Measurements from ENCODE around the gene DDX42.

The DDX42 gene

GRCh38 chr17:63823659-63824331, 49.8 kb downstream of the DDX42 start:
- no peak for DNase-seq

- DNase-seq = no peak
Observed at GRCh38 chr17:63824362-63824761, 50.4 kb downstream of the DDX42 start.

GRCh38 chr17:63826468-63827001, 52.6 kb downstream of the DDX42 start:
- DNase-seq = peak; percentile 21

GRCh38 chr17:63827002-63827800, 53.2 kb downstream of the DDX42 start, which contains the start of the genes FTSJ3 and PSMC5:
Gene FTSJ3, minus strand, starts transcription at chr17:63827663. Its CDS starts 761 bp downstream, at chr17:63826902.
Gene PSMC5, plus strand, starts transcription at chr17:63827431. Its CDS starts 60 bp downstream, at chr17:63827491.
- peak; percentile 92 for DNase-seq

GRCh38 chr17:63827801-63828221, 53.8 kb downstream of the DDX42 start:
- no peak for DNase-seq

GRCh38 chr17:63828936-63829335, 55.0 kb downstream of the DDX42 start:
- no peak for DNase-seq

GRCh38 chr17:63830278-63830677, 56.3 kb downstream of the DDX42 start:
- no peak for DNase-seq

- DNase-seq = no peak
Observed at GRCh38 chr17:63830904-63831491, 57.0 kb downstream of the DDX42 start.

- no peak for DNase-seq
Observed at GRCh38 chr17:63831505-63831904, 57.5 kb downstream of the DDX42 start.

GRCh38 chr17:63832014-63832413, 58.0 kb downstream of the DDX42 start:
- DNase-seq = no peak

- no peak for DNase-seq
Observed at GRCh38 chr17:63832455-63832854, 58.5 kb downstream of the DDX42 start.

- DNase-seq = no peak
Observed at GRCh38 chr17:63833026-63833740, 59.2 kb downstream of the DDX42 start.

- DNase-seq = no peak
Observed at GRCh38 chr17:63833741-63834373, 59.9 kb downstream of the DDX42 start.

GRCh38 chr17:63834431-63835166, 60.6 kb downstream of the DDX42 start:
- peak; percentile 63 for DNase-seq

- DNase-seq = no peak
Observed at GRCh38 chr17:63835167-63835720, 61.3 kb downstream of the DDX42 start.

GRCh38 chr17:63836811-63837210, 62.8 kb downstream of the DDX42 start:
- no peak for DNase-seq

GRCh38 chr17:63837480-63837879, 63.5 kb downstream of the DDX42 start:
- no peak for DNase-seq

- DNase-seq = no peak
Observed at GRCh38 chr17:63837962-63838600, 64.1 kb downstream of the DDX42 start.

- DNase-seq = no peak
Observed at GRCh38 chr17:63838631-63839171, 64.7 kb downstream of the DDX42 start.

Measured in T1000 (cell line).